SJSA1 (cell line): ENCODE measurements around the gene VAMP4. TPM values are rescaled to one million over a fixed set of nuclear protein-coding genes. Genes with fewer than 3 reads are reported as not detected.
"Not testable (repeated sequence)": the region's sequence is repeated elsewhere in the genome, so short reads cannot be mapped to it uniquely, and the experiment has no call there.

Experiments used
- DNase-seq, 2 experiments: peaks; one replicate each; pipeline ENCODE4 v3.0.0-alpha.2; 2015 to 2020; ENCODE audit warnings: low spot score in 2 of 2, low read depth in 1 of 2
- H3K27ac ChIP-seq: fragments of 250-450 bp; sonication (Bioruptor Pico); 2 replicates; pipeline ENCODE4 v1.5.1; 2020; ENCODE audit warnings: mild to moderate bottlenecking, moderate library complexity
- H3K27me3 ChIP-seq: fragments of 250-450 bp; sonication (Bioruptor Pico); replicated peaks from 2 replicates; pipeline ENCODE4 v1.5.1; 2020; ENCODE audit warnings: mild to moderate bottlenecking, moderate library complexity
- H3K36me3 ChIP-seq: fragments of 250-450 bp; sonication (Bioruptor Pico); 2 replicates; pipeline ENCODE4 v1.5.1; 2020; ENCODE audit warnings: mild to moderate bottlenecking
- H3K4me1 ChIP-seq: fragments of 250-450 bp; sonication (Bioruptor Pico); replicated peaks from 2 replicates; pipeline ENCODE4 v1.6.1; 2021; ENCODE audit warnings: mild to moderate bottlenecking
- H3K4me3 ChIP-seq: fragments of 250-450 bp; sonication (Bioruptor Pico); 2 replicates; pipeline ENCODE4 v1.5.1; 2020; ENCODE audit warnings: mild to moderate bottlenecking
- H3K9me3 ChIP-seq: fragments of 250-450 bp; sonication (Bioruptor Pico); replicated peaks from 2 replicates; pipeline ENCODE4 v1.5.1; 2020; ENCODE audit warnings: mild to moderate bottlenecking
- total RNA-seq: library from RNA; depleted of rRNA; stranded (reverse); fragments of >200 nt; shearing (Covaris generic); gene quantifications from 2 replicates; pipeline ENCODE4 v1.2.3, GENCODE V29; 2014

Gene VAMP4
- total RNA-seq, 1 experiment from 2014 or later, result 8.5 TPM

GRCh38 chr1:171740987-171741871, 636 bp downstream of the VAMP4 start:
- peak in 1 of 2 experiments; percentile 49 for DNase-seq
- peaks cover 39% of the 10 kb centered on the region for H3K4me1 ChIP-seq
- H3K36me3 ChIP-seq, result peaks cover 25% of the 10 kb centered on the region
- H3K27me3 ChIP-seq, result no peaks in the 10 kb centered on the region
- H3K27ac ChIP-seq, result peak overlapping the region; percentile 92
- peak overlapping the region; percentile 75 for H3K4me3 ChIP-seq
- no peaks in the 10 kb centered on the region for H3K9me3 ChIP-seq

- DNase-seq, result peak in 1 of 2 experiments; percentile 15
- H3K9me3 ChIP-seq, result no peaks in the 10 kb centered on the region
- H3K36me3 ChIP-seq, result peaks cover 33% of the 10 kb centered on the region
- H3K4me3 ChIP-seq, result peak overlapping the region; percentile 75
- H3K27me3 ChIP-seq, result no peaks in the 10 kb centered on the region
- H3K27ac ChIP-seq, result peak overlapping the region; percentile 63
- H3K4me1 ChIP-seq, result peaks cover 39% of the 10 kb centered on the region
Observed at GRCh38 chr1:171740356-171740863, 1.5 kb downstream of the VAMP4 start.

GRCh38 chr1:171739656-171740055, 2.2 kb downstream of the VAMP4 start:
- H3K27me3 ChIP-seq, result no peaks in the 10 kb centered on the region
- peak overlapping the region; percentile 63 for H3K27ac ChIP-seq
- peaks cover 34% of the 10 kb centered on the region for H3K36me3 ChIP-seq
- peak in 1 of 2 experiments; percentile 30 for DNase-seq
- peaks cover 39% of the 10 kb centered on the region for H3K4me1 ChIP-seq
- H3K9me3 ChIP-seq, result no peaks in the 10 kb centered on the region
- H3K4me3 ChIP-seq, result no peak overlapping the region

GRCh38 chr1:171738911-171739310, 3.0 kb downstream of the VAMP4 start:
- Histone ChIP-seq H3K27me3 (no peaks in the 10 kb centered on the region), H3K36me3 (peaks cover 34% of the 10 kb centered on the region), H3K4me3 (no peak overlapping the region), H3K4me1 (peaks cover 36% of the 10 kb centered on the region), H3K27ac (no peak overlapping the region), H3K9me3 (no peaks in the 10 kb centered on the region)
- DNase-seq, result no peak

GRCh38 chr1:171736196-171736595, 5.7 kb downstream of the VAMP4 start:
- DNase-seq, result no peak
- no peaks in the 10 kb centered on the region for H3K27me3 ChIP-seq

GRCh38 chr1:171730052-171730451, 11.8 kb downstream of the VAMP4 start:
- H3K9me3 ChIP-seq, result no peaks in the 10 kb centered on the region
- no peaks in the 10 kb centered on the region for H3K27me3 ChIP-seq
- peaks cover 30% of the 10 kb centered on the region for H3K36me3 ChIP-seq
- no peak overlapping the region for H3K4me3 ChIP-seq
- H3K4me1 ChIP-seq, result no peaks in the 10 kb centered on the region
- DNase-seq, result no peak
- H3K27ac ChIP-seq, result no peak overlapping the region

More at GRCh38 chr1:171736196-171736595, 5.7 kb downstream of the VAMP4 start:
- Histone ChIP-seq H3K4me3 (no peak overlapping the region), H3K27ac (no peak overlapping the region), H3K4me1 (peaks cover 23% of the 10 kb centered on the region), H3K36me3 (peaks cover 34% of the 10 kb centered on the region), H3K9me3 (no peaks in the 10 kb centered on the region)

GRCh38 chr1:171727778-171728177, 14.1 kb downstream of the VAMP4 start:
- H3K27ac ChIP-seq, result no peak overlapping the region
- no peaks in the 10 kb centered on the region for H3K27me3 ChIP-seq
- H3K4me1 ChIP-seq, result no peaks in the 10 kb centered on the region
- peaks cover 36% of the 10 kb centered on the region for H3K36me3 ChIP-seq
- H3K9me3 ChIP-seq, result 0 out of 2 replicates have a peak, but pooled peaks cover 3% of the 10 kb centered on the region
- no peak for DNase-seq
- no peak overlapping the region for H3K4me3 ChIP-seq

GRCh38 chr1:171723180-171723579, 18.7 kb downstream of the VAMP4 start:
- not testable (repeated sequence) for DNase-seq, H3K27ac ChIP-seq, H3K27me3 ChIP-seq, H3K4me3 ChIP-seq, H3K9me3 ChIP-seq, H3K4me1 ChIP-seq
- peaks cover 26% of the 10 kb centered on the region for H3K36me3 ChIP-seq

- peaks cover 11% of the 10 kb centered on the region for H3K36me3 ChIP-seq
- H3K27ac ChIP-seq, result no peak overlapping the region
- H3K27me3 ChIP-seq, result no peaks in the 10 kb centered on the region
- H3K9me3 ChIP-seq, result 0 out of 2 replicates have a peak, but pooled peaks cover 3% of the 10 kb centered on the region
- DNase-seq, result no peak
- H3K4me1 ChIP-seq, result peaks cover 11% of the 10 kb centered on the region
- no peak overlapping the region for H3K4me3 ChIP-seq
Observed at GRCh38 chr1:171718848-171719247, 23.0 kb downstream of the VAMP4 start.

GRCh38 chr1:171718216-171718615, 23.6 kb downstream of the VAMP4 start:
- peaks cover 11% of the 10 kb centered on the region for H3K4me1 ChIP-seq
- no peak for DNase-seq
- H3K36me3 ChIP-seq, result peaks cover 8% of the 10 kb centered on the region
- no peak overlapping the region for H3K27ac ChIP-seq
- H3K4me3 ChIP-seq, result no peak overlapping the region
- no peaks in the 10 kb centered on the region for H3K27me3 ChIP-seq
- 0 out of 2 replicates have a peak, but pooled peaks cover 3% of the 10 kb centered on the region for H3K9me3 ChIP-seq

GRCh38 chr1:171717062-171717718, 24.7 kb downstream of the VAMP4 start:
- H3K9me3 ChIP-seq, result no peaks in the 10 kb centered on the region
- no peak overlapping the region for H3K27ac ChIP-seq
- no peak for DNase-seq
- H3K4me3 ChIP-seq, result no peak overlapping the region
- peaks cover 11% of the 10 kb centered on the region for H3K4me1 ChIP-seq
- 0 out of 2 replicates have a peak, but pooled peaks cover 3% of the 10 kb centered on the region for H3K36me3 ChIP-seq
- no peaks in the 10 kb centered on the region for H3K27me3 ChIP-seq

GRCh38 chr1:171716616-171717015, 25.2 kb downstream of the VAMP4 start:
- DNase-seq, result no peak
- H3K27me3 ChIP-seq, result no peaks in the 10 kb centered on the region
- H3K9me3 ChIP-seq, result no peaks in the 10 kb centered on the region
- peaks cover 11% of the 10 kb centered on the region for H3K4me1 ChIP-seq
- H3K36me3 ChIP-seq, result 0 out of 2 replicates have a peak, but pooled peaks cover 3% of the 10 kb centered on the region
- H3K4me3 ChIP-seq, result no peak overlapping the region
- H3K27ac ChIP-seq, result no peak overlapping the region

GRCh38 chr1:171715813-171716251, 26.0 kb downstream of the VAMP4 start:
- DNase-seq, result peak in 1 of 2 experiments; percentile 60
- H3K9me3 ChIP-seq, result no peaks in the 10 kb centered on the region
- 0 out of 2 replicates have a peak, but pooled peaks cover 3% of the 10 kb centered on the region for H3K36me3 ChIP-seq
- no peak overlapping the region for H3K27ac ChIP-seq
- H3K4me1 ChIP-seq, result peaks cover 11% of the 10 kb centered on the region
- no peaks in the 10 kb centered on the region for H3K27me3 ChIP-seq
- H3K4me3 ChIP-seq, result no peak overlapping the region
